Liver (tissue), 9 donors: Measurements from ENCODE around the gene MGAT3. TPM values are rescaled to one million over a fixed set of nuclear protein-coding genes. Genes with fewer than 3 reads are reported as not detected.

Experiments used
- DNase-seq: peaks from one replicate; pipeline ENCODE4 v3.0.0-alpha.2; 2017; ENCODE audit warnings: low spot score
- H3K27ac ChIP-seq, 2 donors: one replicate each; pipeline ENCODE4 v1.7.0; 2013; ENCODE audit warnings: inconsistent platforms in 2 of 2, low read length in 2 of 2, control low read depth in 1 of 2, low read depth in 1 of 2, mild to moderate bottlenecking in 1 of 2
- H3K27me3 ChIP-seq, 4 donors: one replicate each; pipeline versions ENCODE4 v1.6.1 to v1.7.0; 2013; ENCODE audit warnings: low read length in 3 of 4, inconsistent platforms in 1 of 4, mild to moderate bottlenecking in 1 of 4, moderate library complexity in 1 of 4; ENCODE audit not compliant: control insufficient read depth in 4 of 4, insufficient read depth in 4 of 4
- H3K36me3 ChIP-seq, 4 donors: one replicate each; pipeline versions ENCODE4 v1.6.1 to v1.7.0; 2013; ENCODE audit warnings: low read length in 3 of 4, mild to moderate bottlenecking in 3 of 4, low read depth in 1 of 4, moderate library complexity in 1 of 4; ENCODE audit not compliant: control insufficient read depth in 4 of 4, insufficient read depth in 3 of 4
- H3K4me1 ChIP-seq, 4 donors: one replicate each; pipeline versions ENCODE4 v1.6.1 to v1.7.0; 2013; ENCODE audit warnings: low read length in 3 of 4, mild to moderate bottlenecking in 3 of 4, moderate library complexity in 1 of 4; ENCODE audit not compliant: control insufficient read depth in 4 of 4, insufficient read depth in 4 of 4
- H3K4me3 ChIP-seq, 3 donors: one replicate each; pipeline versions ENCODE4 v1.6.1 to v1.7.0; 2013; ENCODE audit warnings: low read length in 3 of 3, control low read depth in 1 of 3, low read depth in 1 of 3, mild to moderate bottlenecking in 1 of 3
- H3K9ac ChIP-seq, 2 donors: one replicate each; pipeline ENCODE4 v1.7.0; 2013; ENCODE audit warnings: low read length in 2 of 2, mild to moderate bottlenecking in 2 of 2, moderate library complexity in 2 of 2, control low read depth in 1 of 2, low read depth in 1 of 2
- H3K9me3 ChIP-seq, 4 donors: one replicate each; pipeline versions ENCODE4 v1.6.1 to v1.7.0; 2013; ENCODE audit warnings: low read length in 3 of 4; ENCODE audit not compliant: control insufficient read depth in 4 of 4
- ATF3 ChIP-seq: IDR thresholded peaks from 2 replicates; pipeline ENCODE4 v1.6.1; 2016; ENCODE audit warnings: antibody characterized with exemption
- EGR1 ChIP-seq, 2 donors: IDR thresholded peaks; 2 replicates each; pipeline ENCODE4 v1.6.1; 2016 to 2018; ENCODE audit warnings: antibody characterized with exemption in 2 of 2, low read depth in 2 of 2
- FOXA1 ChIP-seq: IDR thresholded peaks from 2 replicates; pipeline ENCODE4 v1.6.1; 2016; ENCODE audit warnings: antibody characterized with exemption
- GABPA ChIP-seq, 2 donors: IDR thresholded peaks in 1 of 2; conservative IDR thresholded peaks in 1 of 2; 2 replicates each; pipeline ENCODE4 v1.6.1; 2016; ENCODE audit warnings: antibody characterized with exemption in 2 of 2, mild to moderate bottlenecking in 1 of 2, moderate library complexity in 1 of 2
- HNF4A ChIP-seq, 2 donors: conservative IDR thresholded peaks; 2 replicates each; pipeline ENCODE4 v1.6.1; 2016; ENCODE audit warnings: antibody characterized with exemption in 2 of 2, mild to moderate bottlenecking in 2 of 2
- HNF4G ChIP-seq: IDR thresholded peaks from 2 replicates; pipeline ENCODE4 v1.6.1; 2016; ENCODE audit warnings: antibody characterized with exemption
- JUND ChIP-seq, 2 donors: IDR thresholded peaks; 2 replicates each; pipeline ENCODE4 v1.6.1; 2016; ENCODE audit warnings: antibody characterized with exemption in 2 of 2
- MAX ChIP-seq: IDR thresholded peaks from 2 replicates; pipeline ENCODE4 v1.6.1; 2016; ENCODE audit warnings: antibody characterized with exemption
- NR2F2 ChIP-seq: IDR thresholded peaks from 2 replicates; pipeline ENCODE4 v1.6.1; 2016; ENCODE audit warnings: antibody characterized with exemption
- RAD21 ChIP-seq, 2 donors: IDR thresholded peaks; 2 replicates each; pipeline ENCODE4 v1.6.1; 2016; ENCODE audit warnings: antibody characterized with exemption in 2 of 2, mild to moderate bottlenecking in 2 of 2
- REST ChIP-seq: IDR thresholded peaks from 2 replicates; pipeline ENCODE4 v1.6.1; 2016; ENCODE audit warnings: antibody characterized with exemption, mild to moderate bottlenecking
- SP1 ChIP-seq: IDR thresholded peaks from 2 replicates; pipeline ENCODE4 v1.6.1; 2018; ENCODE audit warnings: antibody characterized with exemption, mild to moderate bottlenecking
- TAF1 ChIP-seq: conservative IDR thresholded peaks from 2 replicates; pipeline ENCODE4 v1.6.1; 2016; ENCODE audit warnings: antibody characterized with exemption, mild to moderate bottlenecking
- ZBTB33 ChIP-seq: IDR thresholded peaks from 2 replicates; pipeline ENCODE4 v1.6.1; 2016; ENCODE audit warnings: antibody characterized with exemption
- WGBS: extraction: QIAGEN DNeasy Blood & Tissue Kit; methylation state at CpG from one replicate; pipeline ENCODE4 v1.1.7; 2013; 5-methylcytosine and 5-hydroxymethylcytosine counted together
- polyA plus RNA-seq, 2 donors: library from polyadenylated mRNA; stranded (reverse) in 1 of 2; unstranded in 1 of 2; fragments of 200-250 nt in 1 of 2; fragments of >200 nt in 1 of 2; fragmentation: Nextera tagmentation in 1 of 2; extraction: Ambion mirVana in 1 of 2; gene quantifications; one replicate each; pipeline versions ENCODE4 v1.2.1 to v1.2.3, GENCODE V29; 2013 to 2015
- total RNA-seq, 2 donors: library from RNA; depleted of rRNA; stranded (reverse); fragments of >200 nt; gene quantifications; one replicate each; pipeline ENCODE4 v1.2.3, GENCODE V29; 2014
- donor health status: healthy.
- donor health status: healthy.
- donor health status: healthy.
- donor health status: healthy.
- donor health status: healthy.

The MGAT3 gene
- total and polyA plus RNA-seq, 4 donors = 0.03 to 7.6 (median 0.10) TPM

GRCh38 chr22:39426380-39427043, 30.3 kb upstream of the MGAT3 start:
- no peaks in the 10 kb centered on the region for H3K4me1 ChIP-seq
- no peak overlapping the region for H3K4me3 ChIP-seq
- peaks cover 26 to 66% (median 39%) of the 10 kb centered on the region in 4 donors for H3K36me3 ChIP-seq
- no peak overlapping the region for H3K9ac ChIP-seq
- no peak overlapping the region for H3K27ac ChIP-seq
- no peak for TF ChIP-seq ATF3
- no peak for TF ChIP-seq RAD21 (IDR thresholded peaks at IDR 0.05)
- TF ChIP-seq HNF4A (conservative IDR thresholded peaks at IDR 0.05) = no peak
- TF ChIP-seq REST = no peak
- TF ChIP-seq ZBTB33 = no peak
- no peak for TF ChIP-seq TAF1
- TF ChIP-seq SP1 = no peak
- TF ChIP-seq NR2F2 = no peak
- no peaks in the 10 kb centered on the region for H3K27me3 ChIP-seq
- no peaks in the 10 kb centered on the region for H3K9me3 ChIP-seq
- 95% methylated on average over 20 of the region's 20 CpGs for WGBS
- DNase-seq = no peak

GRCh38 chr22:39427751-39428596, 28.8 kb upstream of the MGAT3 start:
- WGBS = 94% methylated on average over 13 of the region's 13 CpGs
- Histone ChIP-seq H3K27ac (no peak overlapping the region), H3K4me1 (no peaks in the 10 kb centered on the region), H3K27me3 (no peaks in the 10 kb centered on the region), H3K4me3 (no peak overlapping the region), H3K9ac (no peak overlapping the region), H3K9me3 (no peaks in the 10 kb centered on the region), H3K36me3 (peaks cover 28 to 67% (median 35%) of the 10 kb centered on the region in 4 donors)
- TF ChIP-seq MAX (no peak), TAF1 (no peak), HNF4G (no peak), JUND (IDR thresholded peaks at IDR 0.05) (no peak), HNF4A (conservative IDR thresholded peaks at IDR 0.05) (no peak), SP1 (no peak), EGR1 (IDR thresholded peaks at IDR 0.05; ENCODE audit: low read depth in 2 of 2) (no peak), FOXA1 (no peak), GABPA (IDR thresholded peaks at IDR 0.05 in 1 of 2, conservative IDR thresholded peaks at IDR 0.05 in 1 of 2) (no peak)
- no peak for DNase-seq
